Small intestine (tissue), 7 donors: Measurements from ENCODE around the gene UFSP2. TPM values are rescaled to one million over a fixed set of nuclear protein-coding genes. Genes with fewer than 3 reads are reported as not detected.

ENCODE experiments used
- DNase-seq, 2 donors: peaks; one replicate each; pipeline versions ENCODE4 v3.0.0 to v3.0.0-alpha.2; 2013
- FAIRE-seq: peaks from 2 replicates; lab custom pipeline; 2012; peaks lifted over from hg19 to GRCh38; lab: Jason Lieb, UNC
- H3K27ac ChIP-seq, 3 donors: one replicate each; pipeline ENCODE4 v1.5.1; 2013; ENCODE audit warnings: low read length in 2 of 3, mild to moderate bottlenecking in 2 of 3, control low read depth in 1 of 3, inconsistent platforms in 1 of 3, low read depth in 1 of 3, moderate library complexity in 1 of 3
- H3K27me3 ChIP-seq, 3 donors: one replicate each; pipeline ENCODE4 v1.6.1; 2013; ENCODE audit warnings: low read length in 3 of 3, inconsistent platforms in 1 of 3; ENCODE audit not compliant: control insufficient read depth in 3 of 3, insufficient read depth in 3 of 3
- H3K36me3 ChIP-seq, 3 donors: one replicate each; pipeline ENCODE4 v1.6.1; 2013; ENCODE audit warnings: low read length in 3 of 3, inconsistent platforms in 1 of 3, low read depth in 1 of 3, mild to moderate bottlenecking in 1 of 3, moderate library complexity in 1 of 3; ENCODE audit not compliant: control insufficient read depth in 3 of 3, insufficient read depth in 2 of 3
- H3K4me1 ChIP-seq, 3 donors: one replicate each; pipeline ENCODE4 v1.6.1; 2013; ENCODE audit warnings: low read length in 2 of 3, inconsistent platforms in 1 of 3, low read depth in 1 of 3, mild to moderate bottlenecking in 1 of 3, moderate library complexity in 1 of 3; ENCODE audit not compliant: control insufficient read depth in 3 of 3, insufficient read depth in 2 of 3
- H3K4me3 ChIP-seq, 3 donors: one replicate each; pipeline ENCODE4 v1.5.1; 2013; ENCODE audit warnings: low read length in 3 of 3, control low read depth in 1 of 3, inconsistent platforms in 1 of 3, low read depth in 1 of 3, mild to moderate bottlenecking in 1 of 3, moderate library complexity in 1 of 3
- H3K9me3 ChIP-seq, 2 donors: one replicate each; pipeline ENCODE4 v1.6.1; 2013; ENCODE audit warnings: low read depth in 1 of 2, low read length in 1 of 2; ENCODE audit not compliant: control insufficient read depth in 2 of 2, insufficient read depth in 1 of 2
- WGBS, 3 donors: extraction: QIAGEN DNeasy Blood & Tissue Kit; methylation state at CpG; one replicate each; pipeline ENCODE4 v1.1.7; 2013; 5-methylcytosine and 5-hydroxymethylcytosine counted together
- polyA plus RNA-seq, 4 donors: library from polyadenylated mRNA; stranded (reverse) in 3 of 4; unstranded in 1 of 4; fragments of 200-250 nt in 3 of 4; fragments of 120-200 nt in 1 of 4; gene quantifications; one replicate each; pipeline versions ENCODE4 v1.2.1 to v1.2.3, GENCODE V29; 2013
- donor health status: healthy with polysubstance abuse.
- donor health status: control.
- donor health status: control.
- donor health status: Bipolar disorder and iron deficiency.
- donor health status: healthy.

UFSP2 gene
- polyA plus RNA-seq, 4 donors, result 14.1 to 25.6 (median 17.5) TPM

- no peak for FAIRE-seq
- WGBS, 3 donors, result 83 to 90% (median 87%) methylated on average over 3 of the region's 3 CpGs
Measured at GRCh38 chr4:185361872-185362271, 63.9 kb downstream of the UFSP2 start.

GRCh38 chr4:185359767-185360446 lies 65.9 kb downstream of the UFSP2 start:
- Histone ChIP-seq H3K9me3 (no peaks in the 10 kb centered on the region), H3K36me3 (peaks cover 0 to 10% (median 2%) of the 10 kb centered on the region in 3 donors), H3K27me3 (no peaks in the 10 kb centered on the region), H3K4me3 (no peak overlapping the region), H3K27ac (no peak overlapping the region), H3K4me1 (no peaks in the 10 kb centered on the region)
- DNase-seq (no peak), FAIRE-seq (no peak)
- 96 to 98% (median 97%) methylated on average over 8 of the region's 8 CpGs for WGBS, 3 donors

More at GRCh38 chr4:185361872-185362271, 63.9 kb downstream of the UFSP2 start:
- H3K9me3 ChIP-seq, result no peaks in the 10 kb centered on the region
- no peak for DNase-seq
- no peaks in the 10 kb centered on the region for H3K4me1 ChIP-seq
- H3K27ac ChIP-seq, result no peak overlapping the region
- H3K36me3 ChIP-seq, result peaks cover 0 to 6% (median 2%) of the 10 kb centered on the region in 3 donors
- no peak overlapping the region for H3K4me3 ChIP-seq
- H3K27me3 ChIP-seq, result no peaks in the 10 kb centered on the region

GRCh38 chr4:185358959-185359358 lies 66.8 kb downstream of the UFSP2 start:
- no peak overlapping the region for H3K27ac ChIP-seq
- H3K4me1 ChIP-seq, result no peaks in the 10 kb centered on the region
- H3K27me3 ChIP-seq, result no peaks in the 10 kb centered on the region
- DNase-seq, result no peak
- H3K36me3 ChIP-seq, result peaks cover 0 to 13% (median 2%) of the 10 kb centered on the region in 3 donors
- no peaks in the 10 kb centered on the region for H3K9me3 ChIP-seq
- no peak overlapping the region for H3K4me3 ChIP-seq
- 88 to 96% (median 94%) methylated on average over 4 of the region's 4 CpGs for WGBS, 3 donors
- no peak for FAIRE-seq

- Histone ChIP-seq H3K4me1 (no peaks in the 10 kb centered on the region), H3K27ac (no peak overlapping the region), H3K9me3 (no peaks in the 10 kb centered on the region), H3K4me3 (no peak overlapping the region), H3K36me3 (peaks cover 0 to 13% (median 2%) of the 10 kb centered on the region in 3 donors), H3K27me3 (no peaks in the 10 kb centered on the region)
- DNase-seq, result no peak
- WGBS, 3 donors, result 79 to 93% (median 86%) methylated on average over 4 of the region's 4 CpGs
- no peak for FAIRE-seq
Measured at GRCh38 chr4:185358514-185358913, 67.2 kb downstream of the UFSP2 start.

GRCh38 chr4:185357733-185358440 lies 67.9 kb downstream of the UFSP2 start:
- 80 to 92% (median 86%) methylated on average over 7 of the region's 7 CpGs for WGBS, 3 donors
- Histone ChIP-seq H3K27ac (no peak overlapping the region), H3K27me3 (no peaks in the 10 kb centered on the region), H3K4me1 (no peaks in the 10 kb centered on the region), H3K9me3 (no peaks in the 10 kb centered on the region), H3K36me3 (peaks cover 0 to 13% (median 2%) of the 10 kb centered on the region in 3 donors), H3K4me3 (no peak overlapping the region)
- no peak for FAIRE-seq
- no peak for DNase-seq

- no peak for FAIRE-seq
- no peak overlapping the region for H3K4me3 ChIP-seq
Measured at GRCh38 chr4:185357211-185357610, 68.6 kb downstream of the UFSP2 start.

GRCh38 chr4:185352741-185353140 lies 73.0 kb downstream of the UFSP2 start:
- FAIRE-seq (no peak), DNase-seq (no peak)
- Histone ChIP-seq H3K27ac (no peak overlapping the region), H3K9me3 (no peaks in the 10 kb centered on the region), H3K27me3 (no peaks in the 10 kb centered on the region), H3K4me3 (no peak overlapping the region), H3K36me3 (peaks cover 0 to 34% (median 0%) of the 10 kb centered on the region in 3 donors), H3K4me1 (no peaks in the 10 kb centered on the region)
- WGBS, 3 donors, result 93 to 98% (median 98%) methylated on average over 2 of the region's 2 CpGs

More at GRCh38 chr4:185357211-185357610, 68.6 kb downstream of the UFSP2 start:
- Histone ChIP-seq H3K27me3 (no peaks in the 10 kb centered on the region), H3K27ac (no peak overlapping the region), H3K9me3 (no peaks in the 10 kb centered on the region), H3K36me3 (peaks cover 0 to 18% (median 0%) of the 10 kb centered on the region in 3 donors), H3K4me1 (no peaks in the 10 kb centered on the region)
- DNase-seq, result no peak
- 87 to 95% (median 93%) methylated on average over 5 of the region's 5 CpGs for WGBS, 3 donors

GRCh38 chr4:185352202-185352601 lies 73.6 kb downstream of the UFSP2 start:
- H3K9me3 ChIP-seq, result no peaks in the 10 kb centered on the region
- no peak overlapping the region for H3K4me3 ChIP-seq
- WGBS, 3 donors, result 86 to 95% (median 91%) methylated on average over 7 of the region's 7 CpGs
- H3K4me1 ChIP-seq, result no peaks in the 10 kb centered on the region
- FAIRE-seq (no peak), DNase-seq (no peak)
- H3K36me3 ChIP-seq, result peaks cover 0 to 36% (median 0%) of the 10 kb centered on the region in 3 donors
- no peak overlapping the region for H3K27ac ChIP-seq
- no peaks in the 10 kb centered on the region for H3K27me3 ChIP-seq
